AG08395 (cell line): ENCODE data around the gene GMDS.

Experiments
- DNase-seq: peaks from one replicate; pipeline ENCODE4 v3.0.0; 2012; ENCODE audit warnings: mixed read lengths, low spot score

Gene GMDS

GRCh38 chr6:2205396-2205795, 40.0 kb downstream of the GMDS start:
- no peak for DNase-seq

- DNase-seq: no peak
Observed at GRCh38 chr6:2204272-2204671, 41.1 kb downstream of the GMDS start.

GRCh38 chr6:2203264-2203663, 42.1 kb downstream of the GMDS start:
- no peak for DNase-seq

- DNase-seq: no peak
Observed at GRCh38 chr6:2197984-2198383, 47.4 kb downstream of the GMDS start.

GRCh38 chr6:2197177-2197671, 48.2 kb downstream of the GMDS start:
- peak; percentile 5 for DNase-seq

GRCh38 chr6:2196079-2196679, 49.2 kb downstream of the GMDS start:
- peak; percentile 42 for DNase-seq

- DNase-seq: no peak
Observed at GRCh38 chr6:2194643-2195042, 50.8 kb downstream of the GMDS start.

- DNase-seq: no peak
Observed at GRCh38 chr6:2193931-2194330, 51.5 kb downstream of the GMDS start.

GRCh38 chr6:2192976-2193375, 52.4 kb downstream of the GMDS start:
- no peak for DNase-seq

GRCh38 chr6:2191390-2191740, 54.0 kb downstream of the GMDS start:
- no peak for DNase-seq

GRCh38 chr6:2190661-2191389, 54.6 kb downstream of the GMDS start:
- no peak for DNase-seq

- DNase-seq: no peak
Observed at GRCh38 chr6:2188856-2189384, 56.5 kb downstream of the GMDS start.

- DNase-seq: no peak
Observed at GRCh38 chr6:2188397-2188796, 57.0 kb downstream of the GMDS start.

- no peak for DNase-seq
Observed at GRCh38 chr6:2187826-2188225, 57.6 kb downstream of the GMDS start.

GRCh38 chr6:2186516-2186915, 58.9 kb downstream of the GMDS start:
- no peak for DNase-seq

GRCh38 chr6:2185466-2185865, 59.9 kb downstream of the GMDS start:
- no peak for DNase-seq

- DNase-seq: no peak
Observed at GRCh38 chr6:2184700-2185455, 60.5 kb downstream of the GMDS start.

GRCh38 chr6:2183752-2184151, 61.7 kb downstream of the GMDS start:
- DNase-seq: no peak

GRCh38 chr6:2183246-2183645, 62.2 kb downstream of the GMDS start:
- no peak for DNase-seq

GRCh38 chr6:2182251-2182650, 63.2 kb downstream of the GMDS start:
- no peak for DNase-seq

GRCh38 chr6:2181567-2181966, 63.8 kb downstream of the GMDS start:
- no peak for DNase-seq

- DNase-seq: peak; percentile 23
Observed at GRCh38 chr6:2179950-2180349, 65.5 kb downstream of the GMDS start.

- no peak for DNase-seq
Observed at GRCh38 chr6:2179241-2179640, 66.2 kb downstream of the GMDS start.
